Astrocyte (in vitro differentiated cells and primary cell): Measurements from ENCODE around the gene SSTR5.

Experiments used
- CTCF ChIP-seq: IDR thresholded peaks from 2 replicates; pipeline ENCODE4 v1.5.1; 2011; ENCODE audit warnings: low read depth, mild to moderate bottlenecking, inconsistent platforms, low read length, moderate library complexity; ENCODE audit not compliant: insufficient read depth
- EZH2 ChIP-seq: IDR thresholded peaks from 2 replicates; pipeline ENCODE4 v1.6.1; 2012; ENCODE audit warnings: mild to moderate bottlenecking, low read length, inconsistent platforms; ENCODE audit not compliant: insufficient read depth

- TF ChIP-seq CTCF (no peak), EZH2 (no peak)
Observed at GRCh38 chr16:1067629-1068028, 4.9 kb upstream of the SSTR5 start.
